ENCODE measurements around the gene LMBR1L.

The LMBR1L gene

DNA sequence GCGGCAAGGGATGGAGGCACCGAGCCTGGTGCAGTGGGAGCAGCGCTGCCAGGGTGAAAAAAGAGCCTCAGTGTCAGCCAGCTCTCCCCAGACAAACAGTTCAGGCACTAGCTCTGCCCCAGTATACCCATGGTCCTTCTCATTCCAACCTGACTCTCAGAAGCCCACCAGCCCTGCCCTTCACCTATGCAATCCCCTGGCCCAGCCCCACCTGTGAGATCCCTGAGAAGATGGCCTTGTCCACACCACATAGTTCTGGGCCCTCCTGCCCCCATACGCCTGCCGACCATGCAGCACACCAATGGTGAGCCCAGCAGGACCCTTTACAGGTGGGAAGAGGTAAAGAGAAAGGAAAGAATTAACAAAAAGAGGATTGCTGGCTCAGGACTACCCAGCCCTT is 56.6 kb downstream of the LMBR1L start:
- no peak for DNase-seq (ENCODE audit: low read depth in 2 of 2)

DNA sequence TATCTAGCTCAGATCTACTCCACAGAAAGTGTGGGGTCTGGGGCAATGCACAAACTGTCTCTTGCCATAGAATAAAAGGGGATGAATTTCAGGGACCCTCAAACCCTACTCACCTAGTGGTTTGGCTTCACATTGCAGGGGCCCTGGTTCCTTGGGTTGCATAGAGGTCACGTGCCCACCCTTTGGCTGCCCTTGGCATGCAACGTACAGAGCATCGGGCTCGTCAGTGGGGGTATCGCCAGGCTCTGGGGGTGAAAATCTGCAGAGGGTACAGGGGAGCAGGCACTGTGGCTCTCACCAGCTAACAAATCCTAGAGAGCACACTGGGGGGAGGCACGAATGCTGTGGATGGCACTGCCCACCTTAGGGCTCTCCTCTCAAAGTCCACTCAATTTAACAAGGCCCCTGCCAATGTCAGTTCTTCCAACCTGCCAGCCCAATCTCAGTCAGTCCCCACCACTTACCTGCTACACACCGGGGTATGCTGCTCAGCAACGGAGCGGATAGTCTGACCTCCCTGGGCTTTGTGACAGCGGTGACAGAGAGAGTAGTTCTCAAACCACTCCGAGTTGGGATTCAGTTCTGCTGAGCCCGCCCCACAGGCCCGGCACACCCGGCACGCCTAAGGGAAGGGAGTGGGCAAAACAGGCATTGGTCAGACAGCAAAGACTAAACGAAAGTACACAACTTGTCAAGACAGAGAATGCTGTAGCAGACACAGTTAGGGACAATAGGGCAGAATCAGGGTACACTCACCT is 58.0 kb downstream of the LMBR1L start:
- no peak for DNase-seq (ENCODE audit: low read depth in 2 of 2)

DNA sequence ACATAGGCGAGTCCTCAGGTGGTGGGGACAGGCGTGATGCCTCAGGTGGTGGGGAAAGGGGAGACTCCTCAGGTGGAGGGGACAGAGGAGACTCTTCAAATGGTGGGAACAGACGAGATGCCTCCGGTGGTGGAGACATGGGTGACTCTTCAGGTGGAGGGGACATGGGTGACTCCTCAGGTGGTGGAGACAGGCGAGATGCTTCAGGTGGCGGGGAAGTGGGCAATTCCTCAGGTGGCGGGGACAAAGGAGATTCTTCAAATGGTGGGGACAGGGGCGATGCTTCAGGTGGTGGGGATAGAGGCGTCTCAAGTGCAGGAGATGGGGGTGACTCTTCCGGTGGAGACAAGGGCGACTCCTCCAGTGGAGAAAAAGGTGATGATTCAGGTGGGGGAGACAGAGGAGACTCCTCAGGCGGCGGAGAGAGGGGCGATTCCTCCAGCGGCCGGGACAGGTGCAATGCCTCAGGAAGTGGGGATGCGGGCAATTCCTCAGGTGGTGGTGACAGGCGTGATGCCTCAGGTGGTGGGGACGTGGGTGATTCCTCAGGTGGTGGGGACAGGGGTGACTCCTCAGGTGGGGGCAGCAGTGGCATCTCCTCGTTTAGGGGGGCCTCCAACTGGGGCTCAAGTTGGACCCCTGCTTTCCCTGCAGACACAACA is 58.7 kb downstream of the LMBR1L start:
- DNase-seq (ENCODE audit: low read depth in 2 of 2): no peak

DNA sequence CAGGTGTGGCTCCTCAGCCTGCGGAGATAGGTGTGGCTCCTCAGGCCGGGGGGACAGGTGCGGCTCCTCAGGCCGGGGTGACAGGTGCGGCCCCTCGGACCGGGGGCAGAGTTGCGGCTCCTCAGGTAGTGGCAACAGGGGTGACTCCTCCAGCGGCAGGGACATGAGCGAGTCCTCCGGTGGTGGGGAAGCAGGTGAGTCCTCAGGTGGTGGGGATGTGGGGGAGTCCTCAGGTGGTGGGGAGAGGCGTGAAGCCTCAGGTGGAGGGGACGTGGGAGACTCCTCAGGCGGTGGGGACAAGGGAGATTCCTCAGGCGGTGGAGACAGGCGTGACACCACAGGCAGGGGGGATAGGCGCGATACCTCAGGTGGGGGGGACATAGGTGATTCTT is 59.3 kb downstream of the LMBR1L start:
- DNase-seq (ENCODE audit: low read depth in 2 of 2): no peak

DNA sequence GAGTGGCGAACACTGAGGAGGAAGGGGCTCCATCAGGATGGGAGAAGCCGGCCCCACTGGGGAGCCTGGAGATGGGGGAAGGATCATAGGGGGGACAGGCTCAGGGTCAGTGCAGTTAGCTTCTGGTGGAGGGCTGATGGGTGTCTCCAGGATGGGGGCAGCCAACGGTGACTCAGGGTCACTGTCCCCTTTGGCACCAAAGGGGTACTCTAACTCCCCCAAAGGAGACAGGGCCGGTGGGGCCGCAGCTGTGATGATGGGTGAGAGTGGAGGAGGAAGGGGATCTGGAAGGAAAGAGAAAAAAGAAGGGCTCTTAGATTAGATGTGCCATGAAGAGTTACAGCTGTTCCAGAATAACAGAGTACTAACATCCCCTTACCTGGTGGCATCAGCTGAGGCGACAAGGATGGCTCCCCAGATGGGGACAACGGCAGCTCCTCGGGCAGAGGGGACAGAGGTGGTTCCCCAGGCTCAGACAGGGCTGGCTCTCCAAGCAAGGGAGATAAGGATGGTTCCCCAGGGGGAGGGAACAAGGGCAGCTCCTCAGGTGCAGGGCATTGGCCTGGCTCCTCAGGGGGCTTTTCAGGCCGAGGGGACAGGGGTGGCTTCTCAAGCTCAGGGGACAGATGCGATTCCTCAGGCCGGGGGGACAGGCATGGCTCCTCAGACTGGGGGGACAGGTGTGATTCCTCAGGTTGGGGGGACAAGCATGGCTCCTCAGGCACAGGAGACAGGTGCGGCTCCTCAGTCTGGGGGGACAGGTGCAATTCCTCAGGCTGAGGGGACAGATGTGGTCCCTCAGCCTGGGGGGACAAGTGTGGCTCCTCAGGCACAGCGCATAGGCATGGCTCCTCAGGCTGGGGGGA is 59.9 kb downstream of the LMBR1L start:
- DNase-seq (ENCODE audit: low read depth in 2 of 2): no peak

DNA sequence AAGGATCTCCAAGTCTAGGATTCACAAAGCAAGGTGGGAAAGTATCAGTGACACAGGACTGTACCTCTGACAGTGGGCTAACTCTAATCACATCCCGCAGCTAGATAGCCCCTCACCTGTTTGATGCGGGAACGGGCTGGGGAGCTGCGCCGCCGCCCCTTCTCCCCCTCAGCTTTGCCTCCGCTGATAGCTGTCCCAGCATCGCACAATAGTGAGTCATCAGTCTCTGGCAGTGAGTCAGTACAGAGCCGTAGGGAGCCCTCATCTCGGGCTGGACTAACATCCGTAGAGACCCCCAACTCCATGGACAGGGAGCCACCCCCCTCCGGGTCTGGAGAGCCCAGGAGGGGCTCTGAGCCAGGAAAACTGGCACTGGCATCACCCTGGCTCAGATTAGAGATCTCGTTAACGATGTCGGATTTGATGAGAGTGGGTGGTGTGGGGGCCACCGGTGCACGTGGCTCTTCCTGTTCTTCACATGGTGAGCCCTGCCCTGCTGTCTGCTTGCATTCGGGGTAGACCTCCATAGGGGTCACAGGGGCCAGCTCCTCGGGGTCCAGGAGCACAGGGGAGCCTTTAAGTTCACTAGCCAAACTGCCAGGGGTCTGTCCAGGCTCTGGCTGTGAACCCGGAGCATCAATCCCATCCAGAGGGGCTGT is 61.0 kb downstream of the LMBR1L start:
- DNase-seq (ENCODE audit: low read depth in 2 of 2): no peak

DNA sequence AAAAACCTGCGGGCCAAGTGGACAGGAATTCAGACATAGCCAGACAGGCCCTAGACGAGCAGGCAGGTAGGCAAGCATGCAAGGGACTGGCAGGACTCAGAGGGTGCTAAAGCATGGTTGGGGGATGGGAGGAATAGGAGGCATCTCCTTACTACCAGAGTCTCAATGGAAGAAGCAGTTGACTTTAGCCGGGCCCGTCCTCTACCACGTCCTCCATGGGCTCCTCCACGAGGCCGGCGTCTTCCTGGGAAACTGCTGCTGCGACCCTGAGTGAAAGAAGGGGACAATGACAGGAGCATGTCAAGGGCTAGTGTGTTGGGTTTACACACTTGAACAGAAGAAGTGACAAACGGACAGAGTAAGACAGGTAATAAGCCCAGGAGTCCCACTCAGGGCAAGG is 61.7 kb downstream of the LMBR1L start:
- DNase-seq (ENCODE audit: low read depth in 2 of 2): no peak
